Inferior parietal cortex (tissue), 1 donor: ENCODE results near the gene GJC3.
"Not testable (repeated sequence)": the region's sequence is repeated elsewhere in the genome, so short reads cannot be mapped to it uniquely, and the experiment has no call there.

Source experiments
- DNase-seq: peaks from one replicate; pipeline ENCODE4 v3.0.0-alpha.2; 2016; ENCODE audit errors: extremely low spot score

GJC3 gene

GRCh38 chr7:99930376-99930775 lies 956 bp upstream of the GJC3 start:
- DNase-seq, result no peak

- no peak for DNase-seq
Observed at GRCh38 chr7:99929730-99930053, 272 bp upstream of the GJC3 start.

- no peak for DNase-seq
Observed at GRCh38 chr7:99928188-99928587, 1.2 kb downstream of the GJC3 start.

GRCh38 chr7:99927536-99927935 lies 1.9 kb downstream of the GJC3 start:
- no peak for DNase-seq

GRCh38 chr7:99926321-99926720 lies 3.1 kb downstream of the GJC3 start:
- no peak for DNase-seq

DNA sequence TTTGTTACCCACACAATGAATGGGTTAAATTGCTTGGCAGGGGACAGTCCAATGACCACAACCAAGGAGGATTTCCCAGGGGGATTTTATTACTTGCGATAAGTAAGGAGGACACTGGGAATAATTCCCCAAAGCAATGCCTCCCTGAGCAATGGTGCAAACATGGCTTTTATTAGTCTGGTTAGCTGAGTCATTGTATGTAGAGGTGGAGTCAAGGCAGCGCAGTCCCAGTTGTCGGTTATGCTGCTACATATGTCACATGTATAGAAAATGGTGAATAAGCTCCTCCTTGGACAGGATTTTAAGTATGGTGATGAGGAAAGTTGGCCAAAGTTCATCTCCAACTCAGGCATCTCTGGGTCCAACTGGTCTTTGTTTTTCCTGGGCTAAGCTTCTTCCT lies 6.2 kb downstream of the GJC3 start:
- DNase-seq, result no peak

- no peak for DNase-seq
Observed at GRCh38 chr7:99920149-99920548, 9.3 kb downstream of the GJC3 start.

GRCh38 chr7:99919814-99920112 lies 9.7 kb downstream of the GJC3 start:
- DNase-seq, result no peak

DNA sequence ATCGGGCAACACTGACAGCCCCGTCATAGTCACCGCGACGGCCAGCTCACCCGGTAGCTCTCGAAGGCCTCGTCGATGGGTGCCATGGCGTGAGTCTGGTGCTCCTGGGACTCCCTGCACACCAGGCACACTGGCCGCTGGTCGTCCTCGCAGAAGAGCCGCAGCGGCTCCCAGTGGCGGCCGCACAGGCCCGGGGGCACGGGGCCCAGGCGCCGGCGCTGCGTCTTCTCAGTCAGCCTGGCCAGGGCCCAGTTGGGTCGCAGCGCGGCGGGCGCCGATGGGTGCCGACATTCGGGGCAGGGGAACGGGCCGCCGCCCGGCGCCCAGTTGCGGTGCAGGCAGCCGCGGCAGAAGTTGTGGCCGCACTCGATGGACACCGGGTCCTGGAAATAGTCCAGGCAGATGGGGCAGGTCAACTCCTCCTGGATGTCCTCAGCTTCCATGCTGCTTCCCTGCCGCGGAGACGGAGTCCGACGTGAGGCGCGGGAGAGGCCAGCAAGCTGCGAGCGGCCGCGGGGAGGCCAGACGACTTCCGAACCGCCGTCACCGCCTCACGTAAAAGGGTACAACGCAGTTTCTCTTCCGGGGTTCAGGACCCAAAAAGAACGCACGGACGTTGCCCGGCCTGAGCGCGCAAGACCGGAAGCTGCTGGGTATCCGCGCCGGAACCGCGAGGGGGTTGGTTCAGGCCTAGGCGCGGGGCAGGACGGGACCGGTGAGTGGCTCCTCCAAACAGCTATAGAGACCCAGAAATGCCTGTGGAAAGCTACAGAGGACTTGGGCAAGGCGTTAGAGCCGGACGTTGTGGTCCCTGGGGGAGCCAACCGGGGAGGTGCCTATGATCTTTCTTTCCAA lies 10.2 kb downstream of the GJC3 start, which contains the start of gene TRIM4:
TRIM4 (minus strand) TSS at position 572 of the 855 bp plus-strand sequence; CDS start at position 443, 129 bp downstream.
- peak; percentile 96 for DNase-seq

- DNase-seq, result no peak
Observed at GRCh38 chr7:99910976-99911375, 18.4 kb downstream of the GJC3 start.

DNA sequence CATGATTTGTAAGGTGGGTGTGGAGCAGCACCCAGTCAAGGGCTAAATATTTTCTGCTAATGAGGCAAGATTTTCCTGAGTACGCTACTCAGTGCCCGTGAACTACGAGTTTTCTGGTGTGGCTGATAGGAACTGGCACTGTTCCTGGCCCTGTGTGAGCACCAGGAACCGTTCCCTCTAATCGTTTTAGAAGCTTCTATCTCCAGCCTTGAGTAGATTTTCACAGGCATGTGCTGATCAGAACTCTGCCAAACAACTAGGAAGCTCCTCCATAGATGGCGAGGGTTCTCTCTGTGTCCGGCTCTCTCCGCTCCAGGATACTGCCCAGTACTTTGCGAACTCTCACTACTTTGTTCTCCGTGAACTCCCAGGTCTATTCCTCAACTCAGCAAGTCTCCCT lies 27.8 kb downstream of the GJC3 start:
- DNase-seq, result no peak

DNA sequence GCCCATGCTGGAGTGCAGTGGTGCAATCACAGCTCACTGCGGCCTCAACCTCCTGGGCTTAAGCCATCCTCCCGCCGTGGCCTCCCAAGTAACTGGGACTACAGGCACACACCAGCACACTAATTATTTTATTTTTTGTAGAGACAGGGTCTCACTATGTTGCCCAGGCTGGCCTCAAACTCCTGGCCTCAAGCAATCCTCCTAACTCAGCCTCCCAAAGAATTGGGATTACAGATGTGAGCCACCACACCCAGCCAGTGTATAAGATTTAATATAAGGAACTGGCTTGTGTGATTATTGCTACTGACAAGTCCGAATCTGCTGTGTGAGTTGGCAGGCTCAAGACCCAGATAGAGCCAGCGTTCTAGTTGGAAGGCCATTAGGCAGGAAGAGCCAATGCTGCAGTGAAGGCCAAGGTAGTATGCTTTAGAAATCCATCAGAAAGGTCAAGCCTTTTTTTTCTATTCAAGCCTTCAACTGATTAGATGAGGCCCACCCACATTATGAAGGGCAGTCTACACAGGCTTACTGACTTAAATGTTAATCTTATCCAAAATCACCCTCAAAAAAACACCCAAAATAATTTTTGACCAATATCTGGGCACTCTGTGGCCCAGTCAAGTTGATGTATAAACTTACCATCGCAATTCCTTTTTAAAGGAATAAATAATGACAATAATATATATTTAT lies 29.4 kb downstream of the GJC3 start:
- no peak for DNase-seq

GRCh38 chr7:99898836-99899235 lies 30.6 kb downstream of the GJC3 start:
- no peak for DNase-seq

- DNase-seq, result no peak
Observed at GRCh38 chr7:99898023-99898357, 31.4 kb downstream of the GJC3 start.

- DNase-seq, result no peak
Observed at GRCh38 chr7:99897322-99898022, 31.9 kb downstream of the GJC3 start.

DNA sequence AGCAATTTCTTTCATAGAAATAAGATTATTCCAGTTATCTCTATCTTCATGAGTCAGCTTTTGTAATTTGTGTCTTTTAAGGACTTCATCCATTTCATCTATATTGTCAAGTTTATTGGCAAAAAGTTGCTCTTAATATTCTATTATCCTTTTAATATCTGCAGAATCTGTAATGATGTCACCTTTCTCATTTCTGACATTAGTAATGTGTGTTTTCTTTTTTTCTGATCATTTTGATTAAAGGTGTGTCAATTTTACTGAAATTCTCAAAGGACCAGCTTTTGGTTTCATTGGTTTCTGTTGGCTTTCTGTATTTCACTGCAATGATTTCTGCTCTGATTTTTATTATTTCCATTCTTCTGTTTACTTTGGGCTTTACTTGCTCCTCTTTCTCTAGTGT lies 34.7 kb downstream of the GJC3 start:
- DNase-seq, result no peak

GRCh38 chr7:99893280-99893679 lies 36.1 kb downstream of the GJC3 start:
- no peak for DNase-seq

DNA sequence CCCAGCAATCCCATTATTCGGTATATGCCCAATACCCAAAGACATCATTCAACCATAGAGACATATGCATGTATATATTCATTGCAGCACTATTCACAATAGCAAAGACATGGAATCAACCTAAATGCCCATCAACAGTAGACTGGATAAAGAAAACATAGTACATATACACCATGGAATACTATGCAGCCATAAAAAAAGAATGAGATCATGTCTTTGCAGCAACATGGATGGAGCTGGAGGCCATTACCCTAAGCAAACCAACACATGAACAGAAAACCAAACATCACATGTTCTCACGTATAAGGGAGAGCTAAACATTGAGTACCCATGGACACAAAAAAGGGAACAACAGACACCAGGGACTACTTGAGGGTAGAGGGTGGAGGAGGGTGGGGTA lies 39.1 kb downstream of the GJC3 start:
- not testable (repeated sequence) for DNase-seq

DNA sequence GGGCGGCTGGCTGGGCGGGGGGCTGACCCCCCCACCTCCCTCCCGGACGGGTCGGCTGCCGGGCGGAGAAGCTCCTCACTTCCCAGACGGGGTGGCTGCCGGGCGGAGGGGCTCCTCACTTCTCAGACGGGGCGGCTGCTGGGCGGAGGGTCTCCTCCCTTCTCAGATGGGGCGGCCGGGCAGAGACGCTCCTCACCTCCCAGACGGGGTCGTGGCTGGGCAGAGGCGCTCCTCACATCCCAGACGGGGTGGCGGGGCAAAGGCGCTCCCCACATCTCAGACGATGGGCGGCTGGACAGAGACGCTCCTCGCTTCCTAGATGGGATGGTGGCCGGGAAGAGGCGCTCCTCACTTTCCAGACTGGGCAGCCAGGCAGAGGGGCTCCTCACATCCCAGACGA lies 41.1 kb downstream of the GJC3 start:
- DNase-seq, result not testable (repeated sequence)

- no peak for DNase-seq
Observed at GRCh38 chr7:99881370-99881769, 48.0 kb downstream of the GJC3 start.

GRCh38 chr7:99876933-99877332 lies 52.5 kb downstream of the GJC3 start, which contains the start of gene OR2AE1:
TSS of gene OR2AE1 (minus strand) at chr7:99877033. CDS start at chr7:99877033, 0 bp downstream.
- no peak for DNase-seq

- no peak for DNase-seq
Observed at GRCh38 chr7:99876491-99876890, 52.9 kb downstream of the GJC3 start.
